Esophagus squamous epithelium (tissue), 5 donors: ENCODE data around the gene SCAANT1. TPM values are rescaled to one million over a fixed set of nuclear protein-coding genes. Genes with fewer than 3 reads are reported as not detected.

Experiments
- DNase-seq: peaks from one replicate; lab custom pipeline; 2025; lab: John Stamatoyannopoulos, UW
- H3K27ac ChIP-seq, 4 donors: fragments of 200-600 bp; sonication (generic); one replicate each; pipeline ENCODE4 v1.5.1; 2016 to 2019; ENCODE audit warnings: mild to moderate bottlenecking in 1 of 4
- H3K27me3 ChIP-seq, 4 donors: fragments of 200-600 bp; sonication (generic); 1 replicate in 3 of 4; 2 replicates in 1 of 4; pipeline versions ENCODE4 v1.5.1 to v1.6.0; 2017 to 2021; ENCODE audit warnings: antibody characterized with exemption in 1 of 4
- H3K36me3 ChIP-seq, 3 donors: fragments of 200-600 bp; sonication (generic); one replicate each; pipeline ENCODE4 v1.5.1; 2016 to 2019
- H3K4me1 ChIP-seq, 3 donors: fragments of 200-600 bp; sonication (generic); one replicate each; pipeline ENCODE4 v1.5.1; 2017 to 2019
- H3K4me3 ChIP-seq, 4 donors: fragments of 200-600 bp; sonication (generic); 1 replicate in 3 of 4; 2 replicates in 1 of 4; pipeline ENCODE4 v1.5.1; 2016 to 2019; ENCODE audit warnings: mild to moderate bottlenecking in 2 of 4, moderate library complexity in 1 of 4
- H3K9me3 ChIP-seq, 3 donors: fragments of 200-600 bp; sonication (generic); one replicate each; pipeline ENCODE4 v1.5.1; 2016 to 2019
- CTCF ChIP-seq, 6 experiments: fragments of 450-650 bp in 4 of 6; fragments of 200-600 bp in 2 of 6; sonication (generic) in 2 of 6; IDR thresholded peaks; one replicate each; pipeline ENCODE4 v1.5.1; 2016 to 2019; ENCODE audit warnings: antibody characterized with exemption in 6 of 6, mild to moderate bottlenecking in 4 of 6, moderate library complexity in 4 of 6
- POLR2A ChIP-seq, 4 donors: fragments of 450-650 bp; IDR thresholded peaks; one replicate each; pipeline ENCODE4 v1.6.1; 2017; ENCODE audit warnings: antibody characterized with exemption in 4 of 4, mild to moderate bottlenecking in 4 of 4, moderate library complexity in 3 of 4
- WGBS, 2 donors: methylation state at CpG; one replicate each; pipeline ENCODE4 v1.1.5; 2018; 5-methylcytosine and 5-hydroxymethylcytosine counted together
- intact Hi-C: fragments of 100-400 bp; cut with DNase I; formaldehyde crosslinking; loops from one replicate; pipeline ENCODE4 v1.15.0; 2022
- total RNA-seq, 4 donors: library from RNA; depleted of rRNA; stranded (reverse); fragments of >200 nt; gene quantifications; one replicate each; pipeline ENCODE4 v1.1.0, GENCODE V29; 2016
- donor health status: DM: yes; HTN: yes; CAD: no.

The SCAANT1 gene
- total RNA-seq, 4 donors from 2014 or later = not detected

- TF ChIP-seq CTCF (IDR thresholded peaks at IDR 0.05) (no peak), POLR2A (IDR thresholded peaks at IDR 0.05) (no peak)
- Histone ChIP-seq H3K27ac (no peak overlapping the region), H3K9me3 (no peaks in the 10 kb centered on the region), H3K4me1 (peaks cover 0 to 8% (median under 1%) of the 10 kb centered on the region in 3 donors), H3K27me3 (no peaks in the 10 kb centered on the region), H3K4me3 (no peak overlapping the region), H3K36me3 (peaks cover 0 to 19% (median 0%) of the 10 kb centered on the region in 3 donors)
- no peak for DNase-seq
- WGBS, 2 donors = 76 to 79% methylated on average over 4 of the region's 4 CpGs
- intact Hi-C loops = no loop called here
These were observed 6.2 kb downstream of the SCAANT1 start for GRCh38 chr3:63905731-63906620.

GRCh38 chr3:63900459-63900858 lies 11.7 kb downstream of the SCAANT1 start:
- Histone ChIP-seq H3K9me3 (no peaks in the 10 kb centered on the region), H3K36me3 (peaks cover 0 to 46% (median 0%) of the 10 kb centered on the region in 3 donors), H3K27ac (peak overlapping the region in 3 of 4 donors; percentile 28 to 62 (median 51)), H3K4me1 (peaks cover 0 to 17% (median 4%) of the 10 kb centered on the region in 3 donors), H3K4me3 (no peak overlapping the region), H3K27me3 (no peaks in the 10 kb centered on the region)
- intact Hi-C loops = no loop called here
- DNase-seq = no peak
- TF ChIP-seq CTCF (IDR thresholded peaks at IDR 0.05) (no peak), POLR2A (IDR thresholded peaks at IDR 0.05) (no peak)
- WGBS, 2 donors = 85 to 90% methylated on average over 2 of the region's 2 CpGs

GRCh38 chr3:63900010-63900409 lies 12.2 kb downstream of the SCAANT1 start:
- Histone ChIP-seq H3K36me3 (peaks cover 0 to 41% (median 0%) of the 10 kb centered on the region in 3 donors), H3K27me3 (no peaks in the 10 kb centered on the region), H3K9me3 (no peaks in the 10 kb centered on the region), H3K27ac (peak overlapping the region in 3 of 4 donors; percentile 28 to 62 (median 51)), H3K4me1 (peaks cover 0 to 22% (median 5%) of the 10 kb centered on the region in 3 donors), H3K4me3 (no peak overlapping the region)
- intact Hi-C loops = no loop called here
- no peak for TF ChIP-seq POLR2A (IDR thresholded peaks at IDR 0.05)
- TF ChIP-seq CTCF (IDR thresholded peaks at IDR 0.05) = no peak
- DNase-seq = no peak
- 86% methylated on average over 5 of the region's 5 CpGs for WGBS, 2 donors

GRCh38 chr3:63896332-63897030 lies 15.7 kb downstream of the SCAANT1 start:
- H3K4me3 ChIP-seq = no peak overlapping the region
- H3K36me3 ChIP-seq = peaks cover 0 to 37% (median 0%) of the 10 kb centered on the region in 3 donors
- H3K27me3 ChIP-seq = no peaks in the 10 kb centered on the region
- peaks cover 0 to 27% (median 5%) of the 10 kb centered on the region in 3 donors for H3K4me1 ChIP-seq
- H3K9me3 ChIP-seq = no peaks in the 10 kb centered on the region
- WGBS, 2 donors = 79 to 83% methylated on average over 1 of the region's 1 CpG
- DNase-seq = no peak
- intact Hi-C loops = no loop called here
- TF ChIP-seq CTCF (IDR thresholded peaks at IDR 0.05) = no peak
- TF ChIP-seq POLR2A (IDR thresholded peaks at IDR 0.05) = no peak
- H3K27ac ChIP-seq = no peak overlapping the region
